Measurements from ENCODE around the gene A2ML1.
A peak's percentile ranks its signal among the peaks of the same experiment; 100 is the strongest.

A2ML1 gene

GRCh38 chr12:8822298-8822697, at the start of gene A2ML1:
Gene A2ML1, plus strand, starts transcription at chr12:8822621. Its CDS starts 31 bp downstream, at chr12:8822652.
- TF ChIP-seq CTCF (IDR thresholded peaks at IDR 0.05; ENCODE audit: insufficient read depth, low read length, poor library complexity, severe bottlenecking) = no peak

DNA sequence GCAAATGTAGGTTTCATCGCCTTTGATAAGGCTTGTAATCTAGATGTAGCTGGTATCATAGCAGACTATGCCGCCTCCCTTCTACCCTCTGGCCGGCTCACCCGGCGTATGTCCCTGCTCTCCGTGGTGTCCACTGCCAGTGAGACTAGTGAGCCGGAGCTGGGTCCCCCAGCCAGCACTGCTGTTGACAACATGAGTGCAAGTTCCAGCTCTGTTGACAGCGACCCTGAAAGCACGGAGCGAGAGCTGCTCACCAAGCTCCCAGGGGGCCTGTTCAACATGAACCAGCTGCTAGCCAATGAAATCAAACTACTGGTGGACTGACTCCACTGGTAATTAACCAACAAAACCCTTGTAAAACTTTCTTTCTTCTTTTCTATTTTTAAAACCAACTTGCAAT, 49.0 kb upstream of the A2ML1 start:
- TF ChIP-seq CTCF (IDR thresholded peaks at IDR 0.05; ENCODE audit: insufficient read depth, low read length, poor library complexity, severe bottlenecking) = no peak
- Histone ChIP-seq H3K4me3 (replicated peaks; ENCODE audit: low read depth, low read length) (no peak overlapping the region), H3K36me3 (ENCODE audit: control insufficient read depth, insufficient read depth, low read length) (no peaks in the 10 kb centered on the region; the same call in 1 of the 2 replicates), H3K27me3 (replicated peaks; ENCODE audit: control insufficient read depth, insufficient read depth, low read length) (no peaks in the 10 kb centered on the region)
- DNase-seq (ENCODE audit: extremely low read depth, insufficient read length) = no peak

More at GRCh38 chr12:8822298-8822697, at the start of gene A2ML1:
- no peaks in the 10 kb centered on the region for H3K27me3 ChIP-seq (replicated peaks; ENCODE audit: control insufficient read depth, insufficient read depth, low read length)
- H3K4me3 ChIP-seq (replicated peaks; ENCODE audit: low read depth, low read length) = no peak within 1 kb of the TSS
- no peak for DNase-seq (ENCODE audit: extremely low read depth, insufficient read length)
- no peaks in the 10 kb centered on the region for H3K36me3 ChIP-seq (ENCODE audit: control insufficient read depth, insufficient read depth, low read length)

- TF ChIP-seq CTCF (IDR thresholded peaks at IDR 0.05; ENCODE audit: insufficient read depth, low read length, poor library complexity, severe bottlenecking) = no peak
Observed at GRCh38 chr12:8779281-8779680, 43.1 kb upstream of the A2ML1 start.

DNA sequence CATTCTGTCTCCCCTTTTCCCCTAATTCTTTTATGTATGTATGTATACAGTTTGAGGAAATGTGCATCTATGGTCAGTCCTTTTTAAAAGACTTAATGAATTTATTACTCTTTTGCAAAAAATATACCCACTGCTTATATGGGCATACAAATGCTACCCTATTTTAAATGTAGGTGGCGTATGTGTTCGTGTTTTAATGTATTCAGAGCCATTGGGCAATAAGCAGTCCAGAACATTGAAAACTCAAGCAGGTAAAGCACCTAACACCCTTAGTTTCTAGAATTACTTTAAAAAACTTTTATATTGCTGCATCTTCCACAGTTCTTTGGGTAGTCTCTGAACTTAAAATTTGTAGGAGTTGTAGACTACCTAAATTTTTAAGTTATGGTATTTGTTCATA, 42.6 kb upstream of the A2ML1 start:
- Histone ChIP-seq H3K36me3 (ENCODE audit: control insufficient read depth, insufficient read depth, low read length) (no peaks in the 10 kb centered on the region), H3K4me3 (replicated peaks; ENCODE audit: low read depth, low read length) (no peak overlapping the region), H3K27me3 (replicated peaks; ENCODE audit: control insufficient read depth, insufficient read depth, low read length) (no peaks in the 10 kb centered on the region)
- no peak for TF ChIP-seq CTCF (IDR thresholded peaks at IDR 0.05; ENCODE audit: insufficient read depth, low read length, poor library complexity, severe bottlenecking)
- no peak for DNase-seq (ENCODE audit: extremely low read depth, insufficient read length)

More at GRCh38 chr12:8779281-8779680, 43.1 kb upstream of the A2ML1 start:
- no peaks in the 10 kb centered on the region for H3K27me3 ChIP-seq (replicated peaks; ENCODE audit: control insufficient read depth, insufficient read depth, low read length)
- no peak overlapping the region for H3K4me3 ChIP-seq (replicated peaks; ENCODE audit: low read depth, low read length)
- no peak for DNase-seq (ENCODE audit: extremely low read depth, insufficient read length)
- H3K36me3 ChIP-seq (ENCODE audit: control insufficient read depth, insufficient read depth, low read length) = no peaks in the 10 kb centered on the region

- TF ChIP-seq CTCF (IDR thresholded peaks at IDR 0.05; ENCODE audit: insufficient read depth, low read length, poor library complexity, severe bottlenecking) = peak; percentile 42
- no peak overlapping the region for H3K4me3 ChIP-seq (replicated peaks; ENCODE audit: low read depth, low read length)
- no peaks in the 10 kb centered on the region for H3K36me3 ChIP-seq (ENCODE audit: control insufficient read depth, insufficient read depth, low read length)
- no peak for DNase-seq (ENCODE audit: extremely low read depth, insufficient read length)
- no peaks in the 10 kb centered on the region for H3K27me3 ChIP-seq (replicated peaks; ENCODE audit: control insufficient read depth, insufficient read depth, low read length)
Observed at GRCh38 chr12:8780389-8780788, 42.0 kb upstream of the A2ML1 start.
